Measurements from ENCODE around the gene MPRIP.

DNA sequence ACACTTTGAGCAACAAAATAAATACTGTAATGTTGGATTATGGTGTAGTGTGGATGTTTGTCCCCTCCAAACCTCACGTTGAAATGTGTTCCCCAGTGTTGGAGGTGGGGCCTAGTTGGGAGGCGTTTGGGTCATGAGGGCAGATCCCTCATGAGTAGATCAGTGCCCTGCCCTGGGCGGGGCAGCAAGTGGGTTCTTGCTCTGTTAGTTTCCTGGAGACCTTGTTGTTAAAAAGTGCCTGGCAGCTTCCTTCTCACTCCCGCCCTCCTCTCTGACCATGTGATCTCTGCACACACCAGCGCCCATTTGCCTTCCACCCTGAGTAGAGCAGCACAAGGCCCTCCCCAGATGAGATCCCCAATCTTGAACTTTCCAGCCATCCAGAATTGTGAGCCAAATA is 67.7 kb downstream of the MPRIP start:
- TF ChIP-seq ZNF8 (CRISPR knock-in tag; IDR thresholded peaks at IDR 0.05) (no peak), SNAI2 (CRISPR knock-in tag; IDR thresholded peaks at IDR 0.05) (no peak)
- TF ChIP-seq, protein P1, sequence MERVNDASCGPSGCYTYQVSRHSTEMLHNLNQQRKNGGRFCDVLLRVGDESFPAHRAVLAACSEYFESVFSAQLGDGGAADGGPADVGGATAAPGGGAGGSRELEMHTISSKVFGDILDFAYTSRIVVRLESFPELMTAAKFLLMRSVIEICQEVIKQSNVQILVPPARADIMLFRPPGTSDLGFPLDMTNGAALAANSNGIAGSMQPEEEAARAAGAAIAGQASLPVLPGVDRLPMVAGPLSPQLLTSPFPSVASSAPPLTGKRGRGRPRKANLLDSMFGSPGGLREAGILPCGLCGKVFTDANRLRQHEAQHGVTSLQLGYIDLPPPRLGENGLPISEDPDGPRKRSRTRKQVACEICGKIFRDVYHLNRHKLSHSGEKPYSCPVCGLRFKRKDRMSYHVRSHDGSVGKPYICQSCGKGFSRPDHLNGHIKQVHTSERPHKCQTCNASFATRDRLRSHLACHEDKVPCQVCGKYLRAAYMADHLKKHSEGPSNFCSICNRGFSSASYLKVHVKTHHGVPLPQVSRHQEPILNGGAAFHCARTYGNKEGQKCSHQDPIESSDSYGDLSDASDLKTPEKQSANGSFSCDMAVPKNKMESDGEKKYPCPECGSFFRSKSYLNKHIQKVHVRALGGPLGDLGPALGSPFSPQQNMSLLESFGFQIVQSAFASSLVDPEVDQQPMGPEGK (CRISPR knock-in tag; IDR thresholded peaks at IDR 0.05; ENCODE audit: borderline replicate concordance), result no peak

Data from SK-N-SH treated with all-trans-retinoic acid at 6 μM for 48 hours (cell line).